HTERT RPE-1 (cell line): ENCODE results near the gene CFAP97D1.

ENCODE experiments used
- in situ Hi-C: fragments of 300-500 bp; cut with MboI; formaldehyde crosslinking; loops from 4 replicates; pipeline ENCODE4 v1.14.3; 2020; ENCODE audit warnings: low sequenced_read_pairs

Gene CFAP97D1

DNA sequence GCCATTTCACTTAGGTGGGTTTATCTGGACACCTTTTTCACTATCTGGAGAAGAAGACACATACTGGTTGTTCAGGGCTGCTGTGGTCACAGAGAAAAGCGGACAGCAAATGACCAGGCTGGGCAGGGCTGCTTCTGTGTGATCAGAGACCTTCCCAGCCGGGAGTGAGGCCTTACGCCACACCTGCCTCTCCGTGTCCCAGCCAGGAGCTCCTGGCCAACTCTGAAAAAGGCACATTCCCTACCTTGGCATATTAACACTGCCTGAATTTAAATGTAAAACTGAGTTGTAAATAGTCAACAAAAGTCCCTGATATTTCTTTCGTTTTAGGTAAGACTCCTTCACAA, 12.5 kb upstream of the CFAP97D1 start:
- in situ Hi-C loops: no loop called here

DNA sequence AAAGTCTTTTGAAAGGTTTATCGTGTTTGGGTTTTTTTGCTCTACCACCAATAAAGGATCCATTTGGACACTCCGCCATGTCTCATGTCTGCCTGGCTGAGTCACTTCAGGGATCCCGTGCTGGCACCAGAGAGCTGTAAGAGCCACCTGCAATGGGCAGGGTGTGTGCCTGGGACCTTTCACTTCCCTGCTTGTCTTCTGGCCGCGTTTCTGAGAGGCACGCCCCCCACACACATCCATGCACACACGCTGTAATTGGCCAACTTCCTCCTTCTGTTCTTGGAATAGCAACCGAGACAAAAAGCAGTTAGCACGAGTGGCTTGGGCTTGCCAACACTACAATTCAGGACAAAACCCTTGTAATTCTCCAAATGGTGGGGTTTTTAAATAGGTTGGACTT, 11.9 kb upstream of the CFAP97D1 start:
- in situ Hi-C loops: no loop called here

DNA sequence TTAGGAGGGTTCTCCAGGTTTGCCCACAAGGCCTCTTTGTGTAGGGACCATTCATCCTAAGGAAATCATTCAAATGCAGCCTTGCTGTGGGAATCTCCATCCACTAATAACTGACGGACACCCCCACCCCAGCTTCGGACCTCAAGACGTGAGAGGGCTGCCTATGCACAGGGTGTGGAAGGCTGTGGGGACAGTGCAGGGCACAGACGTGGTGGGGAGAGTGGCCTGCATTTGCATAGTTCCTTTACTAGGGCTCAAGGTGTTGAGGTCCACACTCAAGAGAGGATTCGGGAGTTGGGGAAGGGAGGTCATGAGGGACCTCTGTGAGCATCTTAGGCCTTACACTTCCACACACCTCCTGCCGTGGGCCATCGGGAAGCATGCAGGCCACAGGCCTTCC, 11.3 kb upstream of the CFAP97D1 start:
- in situ Hi-C loops: no loop called here

DNA sequence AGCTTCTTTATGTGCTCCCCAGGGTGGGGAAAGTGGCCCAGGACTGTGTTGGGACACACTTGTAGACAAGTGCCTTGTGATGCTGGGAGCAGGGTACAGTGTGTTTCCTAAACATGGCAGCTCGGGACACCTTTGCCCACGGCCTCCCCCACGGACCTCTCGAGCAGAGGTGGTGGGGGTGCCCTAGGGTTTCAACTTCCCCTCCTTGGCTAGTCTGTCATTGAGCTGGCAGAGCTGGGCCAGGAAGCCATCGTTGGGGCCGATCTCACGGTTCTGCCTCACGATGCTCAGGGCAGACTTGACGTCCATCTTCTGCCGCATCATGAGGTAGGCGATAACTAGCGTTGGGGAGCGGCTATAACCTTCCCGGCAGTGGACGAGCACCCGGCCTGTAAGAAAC, 10.8 kb upstream of the CFAP97D1 start:
- in situ Hi-C loops: no loop called here

DNA sequence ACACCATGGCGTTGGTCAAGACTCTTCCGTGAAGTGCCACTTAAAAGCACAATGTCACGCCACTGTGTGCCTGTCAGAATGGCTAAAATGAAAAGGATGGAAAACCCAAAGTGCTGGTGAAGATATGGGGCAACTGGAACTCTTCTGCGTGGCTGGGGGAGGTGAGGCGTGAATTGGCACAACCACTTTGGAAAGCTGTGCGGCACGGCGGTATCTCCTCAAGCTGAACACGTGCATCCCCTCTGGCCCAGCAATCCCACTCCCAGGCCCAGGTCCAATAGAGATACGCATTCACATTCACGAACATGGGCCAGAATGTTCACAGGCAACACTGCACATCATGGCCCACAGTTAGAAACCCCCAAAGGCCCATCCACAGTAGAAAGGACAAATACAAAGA, 10.4 kb upstream of the CFAP97D1 start:
- in situ Hi-C loops: no loop called here

DNA sequence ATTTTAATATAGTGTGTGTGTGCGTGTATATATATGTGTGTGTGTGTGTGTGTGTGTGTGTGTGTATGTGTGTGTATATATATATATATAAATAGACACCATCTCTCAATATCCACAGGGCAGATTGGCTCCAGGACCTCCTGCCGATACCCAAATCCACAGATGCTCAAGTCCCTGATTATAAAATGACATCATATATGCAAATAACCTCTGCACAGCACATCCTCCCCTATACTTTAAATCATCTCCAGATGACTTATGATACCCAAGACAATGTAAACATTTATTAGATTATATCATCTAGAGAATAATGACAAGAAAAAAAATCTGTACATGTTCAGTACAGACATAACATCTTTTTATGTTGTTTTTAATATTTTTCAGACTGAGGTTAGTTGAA, 9.3 kb upstream of the CFAP97D1 start:
- in situ Hi-C loops: no loop called here

DNA sequence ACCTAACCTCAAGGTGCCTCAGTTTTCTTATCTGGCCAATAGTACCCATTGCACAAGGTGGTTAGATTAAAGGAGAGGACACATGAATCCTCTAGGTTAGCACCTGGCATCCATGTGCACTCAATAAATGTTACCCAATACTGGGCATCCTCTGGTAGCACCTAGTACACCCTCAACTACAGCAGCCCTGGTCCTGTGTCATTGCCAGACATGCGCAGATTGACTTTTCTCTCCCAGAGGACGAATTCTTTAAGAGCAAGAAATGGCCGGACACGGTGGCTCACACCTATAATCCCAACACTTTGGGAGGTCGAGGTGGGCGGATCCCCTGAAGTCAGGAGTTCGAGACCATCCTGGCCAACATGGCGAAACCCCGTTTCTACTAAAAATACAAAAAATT, 8.8 kb upstream of the CFAP97D1 start:
- in situ Hi-C loops: no loop called here

DNA sequence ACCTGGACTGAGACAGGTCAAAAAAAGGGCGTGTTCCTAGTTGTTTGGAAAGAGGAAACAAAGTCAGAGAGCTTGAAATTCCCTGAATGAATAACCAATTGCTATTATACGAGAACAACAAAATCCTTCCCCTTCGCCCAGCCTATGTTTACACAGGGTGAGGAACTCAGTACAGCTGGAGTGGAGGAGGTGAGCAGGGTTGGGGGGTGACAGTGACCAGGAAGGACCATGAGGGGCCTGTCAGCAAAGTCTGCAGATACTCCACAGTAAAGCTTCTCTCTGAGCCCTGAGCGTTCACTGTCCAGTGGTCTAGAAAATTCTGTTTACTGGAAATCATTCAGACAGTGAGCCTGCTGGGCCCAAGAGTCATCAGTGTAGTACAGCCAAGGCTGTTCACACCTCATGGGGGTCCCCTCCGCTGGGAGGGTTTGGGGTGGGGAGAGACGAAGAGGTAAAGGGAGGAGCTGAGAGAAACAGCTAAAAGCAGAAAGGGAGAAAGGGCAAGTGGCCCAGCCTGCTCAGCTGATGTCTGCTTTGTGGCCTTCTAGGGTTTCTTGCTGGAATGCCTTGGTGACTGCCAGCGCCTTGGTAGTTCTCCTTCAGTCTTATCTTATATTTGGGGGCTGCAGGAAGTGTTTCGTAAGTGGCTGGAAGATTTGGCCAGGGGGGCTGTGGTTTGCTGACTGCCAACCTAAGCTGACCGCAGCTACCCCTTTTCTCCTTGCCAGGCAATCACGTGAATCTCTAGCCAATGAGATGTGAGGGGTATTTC, 7.2 kb upstream of the CFAP97D1 start:
- in situ Hi-C loops: no loop called here

DNA sequence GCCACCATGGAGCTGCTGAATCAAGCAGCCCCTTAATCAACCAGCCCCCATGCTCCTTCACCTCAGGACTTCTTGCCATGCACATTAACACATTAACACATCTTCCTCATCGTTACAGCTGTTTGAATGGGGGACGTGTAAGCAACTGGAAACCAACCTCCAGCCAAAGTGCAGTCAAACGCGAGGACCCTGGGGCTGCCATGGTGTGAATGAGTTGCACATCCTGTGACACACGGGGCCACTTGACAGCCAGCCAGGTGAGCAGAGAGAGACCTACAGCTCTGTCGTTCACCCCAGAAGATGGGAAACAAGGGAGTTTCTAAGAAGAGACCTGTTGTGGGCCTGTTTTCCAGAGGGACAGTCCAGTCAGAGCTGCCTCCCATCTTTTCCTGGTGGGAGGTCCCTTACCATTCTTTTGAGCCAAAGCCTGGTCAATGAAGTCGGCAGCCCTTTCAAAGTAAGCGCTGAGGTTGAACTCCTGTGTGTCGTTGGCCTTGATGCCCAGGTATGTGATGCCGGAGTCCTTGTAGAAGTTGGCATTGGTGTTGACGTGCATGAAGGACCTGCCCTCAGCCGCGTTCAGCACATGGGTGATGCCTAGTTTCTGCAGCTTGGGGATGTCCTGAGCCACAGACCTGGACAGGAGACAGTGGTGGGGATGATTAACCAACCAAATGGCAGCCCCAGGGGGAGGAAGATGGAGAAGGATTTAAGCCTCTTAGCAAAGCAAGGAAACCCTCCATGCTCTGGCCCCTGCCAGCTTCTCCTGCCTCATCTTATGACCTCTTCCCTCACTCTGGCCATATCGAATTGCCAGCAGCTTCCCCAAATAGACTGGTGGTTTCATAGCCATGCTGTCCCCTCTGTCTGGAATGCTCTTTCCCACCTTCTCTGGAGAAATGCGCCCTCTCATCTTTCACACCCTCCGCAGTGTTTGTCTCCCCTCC, 5.7 kb upstream of the CFAP97D1 start:
- in situ Hi-C loops: no loop called here

DNA sequence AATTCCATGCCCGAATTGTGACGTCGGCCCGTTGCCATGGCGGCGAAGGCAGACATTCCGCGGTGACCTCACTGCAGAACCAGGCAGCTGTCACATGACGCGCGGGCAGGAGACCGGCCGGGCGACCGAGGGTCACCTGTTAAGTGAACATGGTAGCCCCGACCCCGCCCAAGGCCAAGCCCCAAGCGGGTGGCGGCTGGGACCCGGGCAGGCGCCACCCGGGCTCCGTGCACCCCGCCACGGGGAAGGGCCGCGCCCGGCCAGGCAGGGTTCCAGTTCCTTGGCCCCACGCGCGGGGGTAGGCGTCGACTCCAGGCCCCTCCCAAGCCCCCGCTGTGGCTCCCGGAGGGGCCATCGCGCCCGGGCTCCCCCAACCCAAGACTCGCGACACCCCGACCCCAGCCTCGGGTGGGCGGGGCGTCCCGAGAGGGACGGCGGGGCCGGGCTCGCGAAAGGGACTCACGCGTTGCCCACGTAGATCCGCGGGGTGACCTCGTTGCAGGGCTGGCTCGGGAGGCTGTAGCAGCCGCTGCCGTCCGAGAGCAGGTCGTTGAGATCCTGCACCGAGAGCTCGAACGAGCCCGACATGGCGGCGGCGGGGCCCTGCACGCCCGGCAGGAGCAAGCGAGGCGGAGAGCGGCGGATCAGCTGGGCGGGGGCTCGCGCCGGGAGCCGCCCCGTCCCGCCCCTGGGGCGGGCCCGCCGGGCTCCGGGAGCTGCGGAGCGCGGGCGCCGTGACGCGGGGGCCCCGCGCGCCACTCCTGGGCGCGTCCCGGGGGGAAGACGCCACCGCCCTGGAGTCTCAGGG, 1.7 kb upstream of the CFAP97D1 start, which contains the start of gene DUSP3:
Gene DUSP3, minus strand, starts transcription at position 641 of the 808 bp plus-strand sequence. Its CDS starts 53 bp downstream, at position 588.
- in situ Hi-C loops: no loop called here

DNA sequence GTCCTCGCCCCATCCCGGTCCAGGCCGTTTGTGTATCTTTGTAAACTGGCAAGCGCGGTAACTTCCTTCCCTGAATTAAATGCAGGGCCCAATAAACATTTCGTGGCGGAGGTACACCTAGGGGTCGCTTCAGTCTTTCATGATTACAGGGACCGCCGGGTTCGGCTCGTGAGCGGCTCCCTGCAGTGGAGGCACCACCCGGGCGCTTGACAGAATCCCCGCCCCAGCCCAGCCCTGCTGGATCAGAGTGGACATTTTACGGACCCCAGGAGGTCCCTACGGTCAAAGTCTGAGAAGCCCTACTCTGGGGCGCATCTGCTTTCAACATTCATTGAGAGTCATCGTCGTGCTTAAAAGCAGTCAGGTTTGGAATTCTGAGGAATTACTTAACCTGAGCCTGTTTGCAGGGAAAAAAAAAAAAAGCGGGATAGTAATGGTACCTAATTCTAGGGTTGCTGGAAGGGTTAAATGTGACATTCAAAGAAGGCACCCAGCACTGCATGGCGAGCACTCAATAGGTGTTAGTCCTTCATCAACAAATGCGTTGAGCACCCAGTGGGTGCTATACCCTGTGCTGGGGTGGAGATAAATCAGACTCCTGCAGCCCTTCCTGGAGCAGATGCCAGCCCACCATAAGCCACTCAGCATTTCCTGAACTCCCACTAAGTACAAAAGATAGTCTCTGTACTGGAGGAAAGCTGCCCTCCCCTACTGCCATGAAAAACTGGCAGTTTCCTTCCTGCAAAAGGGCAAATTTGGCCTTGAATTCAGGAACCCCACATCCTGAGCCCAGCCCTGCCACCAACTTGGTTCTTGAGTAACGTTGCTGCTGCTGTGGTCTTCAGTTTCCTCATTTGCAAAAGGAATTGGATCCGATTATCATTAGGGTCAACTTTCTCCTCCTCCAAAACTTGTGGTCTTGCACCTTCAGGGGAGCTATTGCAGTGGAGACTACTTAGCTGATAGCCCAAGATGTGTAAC, 800 bp upstream of the CFAP97D1 start:
- in situ Hi-C loops: no loop called here

DNA sequence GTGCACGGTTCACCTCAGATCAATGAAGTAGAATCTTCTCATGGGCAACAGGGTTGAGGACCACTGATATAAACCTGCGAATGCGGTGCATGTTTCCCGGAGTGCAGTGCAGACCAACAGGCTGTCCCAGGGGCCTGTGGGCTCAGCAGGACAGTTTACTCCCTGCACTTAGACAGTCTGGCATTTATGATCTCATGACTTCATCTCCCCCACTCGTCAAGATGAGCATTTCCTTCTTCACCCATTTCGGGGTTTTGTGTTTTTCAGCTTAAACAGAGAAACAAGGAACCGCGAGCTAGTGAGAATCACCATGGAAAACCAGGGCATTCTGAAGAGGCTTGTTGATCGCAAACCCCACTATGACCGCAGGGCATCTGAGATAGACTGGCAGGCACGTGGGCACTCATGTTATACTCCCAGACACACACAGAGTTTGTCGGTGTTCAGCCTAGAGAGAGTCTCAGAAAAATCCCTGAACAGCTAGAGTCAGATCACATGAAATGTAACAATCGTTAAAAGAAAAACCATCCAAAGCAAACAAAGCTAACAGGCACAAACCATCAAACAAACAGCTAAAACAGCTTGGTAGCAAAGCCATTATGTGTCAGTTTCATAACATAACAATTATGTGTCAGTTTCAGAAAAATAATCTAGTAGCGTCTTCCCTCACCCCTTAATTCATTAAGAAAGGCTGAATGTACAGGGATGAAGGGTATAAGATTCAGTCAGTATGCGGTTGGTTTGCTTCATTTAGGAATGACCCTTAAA, 2.9 kb downstream of the CFAP97D1 start:
- in situ Hi-C loops: no loop called here

DNA sequence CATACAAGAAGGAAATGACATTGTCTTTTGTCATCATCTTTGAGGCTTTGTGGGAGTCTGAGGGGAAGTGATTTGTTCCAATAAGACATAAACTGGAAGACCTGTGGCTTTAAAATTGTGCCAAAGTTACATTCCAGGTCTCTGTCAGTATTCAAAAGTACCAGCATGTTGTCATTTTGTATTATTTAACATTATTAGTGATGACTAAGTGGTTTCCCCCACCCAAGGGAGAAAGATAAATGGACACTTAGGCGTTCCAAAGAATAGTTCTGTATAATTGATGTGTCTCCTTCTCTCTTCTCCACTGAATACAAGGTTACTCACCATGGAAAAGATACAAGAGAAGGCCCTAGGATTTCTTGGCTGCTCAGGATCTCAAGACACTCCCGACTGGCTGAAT, 3.8 kb downstream of the CFAP97D1 start:
- in situ Hi-C loops: no loop called here

DNA sequence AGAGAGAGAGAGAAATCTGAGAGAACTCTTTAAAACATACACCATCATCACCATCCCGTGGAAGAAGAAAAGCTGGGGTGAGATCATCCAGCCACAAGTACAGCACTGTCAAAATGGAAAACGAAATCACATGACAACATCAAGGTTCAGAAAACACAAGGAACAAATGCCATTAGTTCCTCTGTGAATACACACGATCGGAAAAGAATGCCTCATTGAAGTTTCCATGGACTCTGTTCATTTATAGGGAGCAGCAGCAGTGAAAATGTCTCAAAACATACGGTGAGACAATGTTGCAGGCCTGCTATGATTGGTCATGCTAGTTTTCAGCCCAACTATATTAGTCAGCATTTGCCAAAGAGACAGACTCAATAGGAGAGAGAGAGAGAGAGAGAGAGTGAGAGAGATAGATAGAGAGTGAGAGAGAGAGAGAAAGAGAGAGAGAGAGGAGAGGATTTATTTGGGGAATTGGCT, 4.4 kb downstream of the CFAP97D1 start:
- in situ Hi-C loops: no loop called here

DNA sequence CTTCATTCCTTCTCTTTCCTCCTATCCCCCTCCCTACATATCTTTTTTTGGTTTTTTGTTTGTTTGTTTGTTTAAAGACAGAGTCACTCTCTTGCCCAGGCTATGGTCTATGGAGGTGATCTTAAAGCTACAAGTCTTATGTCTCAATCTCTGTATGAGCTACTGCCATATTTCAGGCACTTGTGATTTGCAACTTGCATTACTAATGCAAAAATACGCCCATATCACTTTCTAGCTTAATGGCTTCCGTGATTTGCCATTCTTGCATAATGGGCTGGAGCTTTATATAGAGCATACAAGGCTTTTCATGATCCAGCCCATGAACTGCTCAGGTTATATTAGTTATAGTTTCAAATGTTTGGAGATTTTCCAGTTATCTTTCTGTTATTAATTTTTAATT, 7.5 kb downstream of the CFAP97D1 start:
- in situ Hi-C loops: no loop called here

DNA sequence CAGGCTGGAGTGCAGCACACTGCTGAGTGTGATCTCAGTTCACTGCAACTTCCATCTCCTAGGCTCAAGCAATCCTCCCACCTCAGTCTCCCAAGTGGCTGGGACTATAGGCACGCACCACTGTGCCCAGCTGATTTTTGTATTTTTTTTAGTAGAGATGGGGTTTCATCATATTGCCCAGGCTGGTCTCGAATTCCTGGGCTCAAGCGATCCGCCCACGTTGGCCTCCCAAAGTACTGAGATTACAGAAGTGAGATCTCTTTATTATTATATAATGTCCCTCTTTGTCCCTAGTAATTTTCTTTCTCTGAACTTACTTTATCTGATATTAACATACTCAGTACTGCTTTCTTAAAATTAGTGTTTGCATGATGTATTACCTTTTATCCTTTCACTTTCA, 8.3 kb downstream of the CFAP97D1 start:
- in situ Hi-C loops: no loop called here

DNA sequence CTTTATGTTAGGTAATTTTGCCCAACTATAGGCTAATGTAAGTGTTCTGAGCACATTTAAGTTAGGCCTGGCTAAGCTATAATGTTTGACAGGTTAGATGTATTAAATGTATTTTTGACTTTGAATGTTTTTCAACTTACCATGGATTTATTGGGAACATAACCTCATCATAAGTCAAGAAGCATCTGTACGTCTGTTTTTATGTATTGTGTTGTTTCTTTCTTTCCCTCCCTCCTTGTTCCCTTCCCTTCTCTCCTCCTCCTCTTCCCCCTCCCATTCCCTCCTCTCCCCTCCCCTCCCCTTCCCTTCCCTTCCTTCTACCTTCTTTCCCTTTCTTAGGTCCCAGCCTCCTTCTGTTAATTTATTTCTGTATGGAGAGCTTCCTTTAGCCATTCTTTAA, 9.2 kb downstream of the CFAP97D1 start:
- in situ Hi-C loops: no loop called here

DNA sequence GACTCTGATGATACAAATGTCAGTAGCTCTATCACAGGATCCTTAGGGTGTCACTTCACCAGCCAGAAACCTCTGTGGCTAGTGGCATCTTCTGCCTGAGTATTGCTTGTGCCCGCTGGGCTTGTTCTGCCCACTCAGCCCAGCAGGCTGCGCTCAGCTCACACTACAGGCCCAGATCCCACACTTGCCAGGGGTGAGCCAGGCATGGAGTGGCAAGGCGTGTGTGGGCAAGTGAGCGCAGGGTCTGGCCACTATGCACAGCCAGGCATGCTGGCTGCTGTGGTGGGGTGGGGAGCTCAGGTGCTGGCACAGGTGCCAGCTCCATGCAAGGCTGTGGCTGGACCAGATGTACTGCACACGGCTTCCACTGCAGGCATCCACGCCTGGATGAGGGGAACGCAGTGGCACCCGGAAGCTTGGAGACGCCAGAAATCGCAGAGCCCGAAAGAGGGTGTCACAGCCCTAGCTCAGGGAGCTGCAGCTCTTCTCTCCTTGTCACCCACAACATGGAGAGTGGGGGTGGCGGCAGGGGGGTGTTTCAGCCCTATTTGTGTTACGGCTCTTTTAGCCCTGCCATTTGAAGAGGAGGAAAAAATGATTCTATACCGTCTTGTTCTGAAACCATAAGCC, 10.2 kb downstream of the CFAP97D1 start:
- in situ Hi-C loops: no loop called here

DNA sequence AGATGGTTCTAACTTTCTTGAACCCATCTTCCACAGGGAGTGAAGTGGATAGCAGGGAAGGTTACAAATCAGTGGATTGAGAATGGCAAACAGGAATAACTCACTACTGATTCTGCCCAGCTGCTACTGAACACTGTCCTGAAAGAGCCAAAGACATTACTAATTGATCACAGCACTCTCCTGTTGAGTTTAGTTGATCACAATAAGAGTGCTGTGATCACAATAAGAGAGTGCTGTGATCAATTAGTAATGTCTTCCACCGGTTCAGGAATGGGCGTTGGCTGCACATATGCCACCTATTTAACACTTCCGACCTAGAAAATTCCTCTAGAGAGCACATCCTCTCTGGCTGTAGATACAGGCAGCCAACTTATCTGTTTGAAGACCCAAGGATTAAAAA, 11.4 kb downstream of the CFAP97D1 start:
- in situ Hi-C loops: no loop called here
